ENCODE measurements around the gene CDK2.
"Not testable (repeated sequence)": the region's sequence is repeated elsewhere in the genome, so short reads cannot be mapped to it uniquely, and the experiment has no call there.

CDK2 gene

GRCh38 chr12:55966408-55967281 is at the start of gene CDK2:
TSS of gene CDK2 (plus strand) at chr12:55966830. CDS start at chr12:55967009, 179 bp downstream.
- DNase-seq: peak; percentile 66

- DNase-seq: not testable (repeated sequence)
These were observed 47.6 kb upstream of the CDK2 start for GRCh38 chr12:55919032-55919431.

GRCh38 chr12:55922126-55922525 is 44.5 kb upstream of the CDK2 start:
- DNase-seq: no peak

GRCh38 chr12:55923648-55924047 is 43.0 kb upstream of the CDK2 start:
- DNase-seq: not testable (repeated sequence)

GRCh38 chr12:55925371-55925770 is 41.3 kb upstream of the CDK2 start:
- DNase-seq: no peak

- no peak for DNase-seq
These were observed 40.5 kb upstream of the CDK2 start for GRCh38 chr12:55925870-55926737.

- DNase-seq: peak; percentile 88
These were observed 39.7 kb upstream of the CDK2 start for GRCh38 chr12:55926738-55927587.

- peak; percentile 31 for DNase-seq
These were observed 38.8 kb upstream of the CDK2 start, which contains the start of gene PYM1 for GRCh38 chr12:55927588-55928502. TSS of gene PYM1 (minus strand) at chr12:55927894. CDS start at chr12:55927761, 133 bp downstream.

GRCh38 chr12:55929306-55929791 is 37.3 kb upstream of the CDK2 start:
- no peak for DNase-seq

- peak; percentile 65 for DNase-seq
These were observed 35.8 kb upstream of the CDK2 start, which contains the start of gene DGKA for GRCh38 chr12:55930771-55931316. TSS of gene DGKA (plus strand) at chr12:55931162. CDS start at chr12:55936504, 5,342 bp downstream.

- DNase-seq: no peak
These were observed 35.3 kb upstream of the CDK2 start for GRCh38 chr12:55931317-55931779.

GRCh38 chr12:55931780-55932550 is 34.7 kb upstream of the CDK2 start:
- peak; percentile 16 for DNase-seq

GRCh38 chr12:55932551-55932910 is 34.1 kb upstream of the CDK2 start:
- DNase-seq: no peak

GRCh38 chr12:55933169-55933798 is 33.3 kb upstream of the CDK2 start:
- no peak for DNase-seq

GRCh38 chr12:55933799-55934742 is 32.6 kb upstream of the CDK2 start:
- no peak for DNase-seq

GRCh38 chr12:55934773-55935172 is 31.9 kb upstream of the CDK2 start:
- no peak for DNase-seq

- no peak for DNase-seq
These were observed 30.9 kb upstream of the CDK2 start for GRCh38 chr12:55935738-55936151.

GRCh38 chr12:55937981-55938380 is 28.6 kb upstream of the CDK2 start:
- no peak for DNase-seq
